Stomach (tissue), 9 donors: ENCODE measurements around the gene CECR2. TPM values are rescaled to one million over a fixed set of nuclear protein-coding genes. Genes with fewer than 3 reads are reported as not detected.

Source experiments
- DNase-seq, 2 donors: peaks; one replicate each; pipeline versions ENCODE4 v3.0.0 to v3.0.0-alpha.2; 2013 to 2019
- H3K27ac ChIP-seq, 5 donors: fragments of 200-600 bp in 4 of 5; sonication (generic) in 4 of 5; one replicate each; pipeline ENCODE4 v1.5.1; 2013 to 2019; ENCODE audit warnings: mild to moderate bottlenecking in 1 of 5, moderate library complexity in 1 of 5
- H3K27me3 ChIP-seq, 3 donors: fragments of 200-600 bp; sonication (generic); one replicate each; pipeline ENCODE4 v1.5.1; 2017 to 2019; ENCODE audit warnings: mixed run types in 1 of 3
- H3K36me3 ChIP-seq, 4 donors: fragments of 200-600 bp; sonication (generic); 1 replicate in 3 of 4; 2 replicates in 1 of 4; pipeline ENCODE4 v1.5.1; 2016 to 2019
- H3K4me1 ChIP-seq, 4 donors: fragments of 200-600 bp; sonication (generic); one replicate each; pipeline ENCODE4 v1.5.1; 2016 to 2019
- H3K4me3 ChIP-seq, 4 donors: fragments of 200-600 bp; sonication (generic) in 3 of 4; one replicate each; pipeline ENCODE4 v1.5.1; 2016 to 2019; ENCODE audit warnings: mild to moderate bottlenecking in 1 of 4
- H3K9me3 ChIP-seq, 4 donors: fragments of 200-600 bp; sonication (generic); one replicate each; pipeline ENCODE4 v1.5.1; 2016 to 2019
- EP300 ChIP-seq: sonication (generic); formaldehyde crosslinking; IDR thresholded peaks from one replicate; pipeline ENCODE4 v1.6.1; 2017; ENCODE audit warnings: antibody characterized with exemption
- POLR2A ChIP-seq, 4 donors: fragments of 450-650 bp; IDR thresholded peaks; one replicate each; pipeline ENCODE4 v1.6.1; 2016; ENCODE audit warnings: antibody characterized with exemption in 4 of 4, control low read depth in 2 of 4, mild to moderate bottlenecking in 1 of 4, moderate library complexity in 1 of 4
- POLR2AphosphoS5 ChIP-seq, 3 donors: sonication (generic); formaldehyde crosslinking; IDR thresholded peaks; one replicate each; pipeline ENCODE4 v1.6.1; 2016; ENCODE audit warnings: antibody characterized with exemption in 3 of 3
- WGBS, 5 donors: extraction: QIAGEN DNeasy Blood & Tissue Kit in 3 of 5; methylation state at CpG; one replicate each; pipeline versions ENCODE4 v1.1.5 to v1.1.7; 2013 to 2018; 5-methylcytosine and 5-hydroxymethylcytosine counted together
- intact Hi-C: fragments of 100-400 bp; cut with DNase I; formaldehyde crosslinking; loops from one replicate; pipeline ENCODE4 v1.15.1; 2023; ENCODE audit warnings: low total_unique reads
- polyA plus RNA-seq, 3 donors: library from polyadenylated mRNA; stranded (reverse); fragments of 200-250 nt; gene quantifications; one replicate each; pipeline ENCODE4 v1.2.3, GENCODE V29; 2013
- total RNA-seq, 5 donors: library from RNA; depleted of rRNA; stranded (reverse); fragments of >200 nt; gene quantifications; one replicate each; pipeline versions ENCODE4 v1.1.0 to v1.2.3, GENCODE V29; 2014 to 2016
- TF ChIP-seq, protein P1 (sequence below), 7 experiments: fragments of 450-650 bp in 4 of 7; fragments of 200-600 bp in 3 of 7; sonication (generic) in 3 of 7; IDR thresholded peaks; one replicate each; pipeline ENCODE4 v1.5.1; 2016 to 2019; ENCODE audit warnings: antibody characterized with exemption in 7 of 7, control low read depth in 2 of 7, mild to moderate bottlenecking in 1 of 7
- donor health status: healthy with polysubstance abuse.
- donor health status: Bipolar disorder and iron deficiency.
- donor health status: healthy.

CECR2 gene
- total and polyA plus RNA-seq, 8 donors: 0.13 to 3.1 (median 0.44) TPM; not detected in 1

DNA sequence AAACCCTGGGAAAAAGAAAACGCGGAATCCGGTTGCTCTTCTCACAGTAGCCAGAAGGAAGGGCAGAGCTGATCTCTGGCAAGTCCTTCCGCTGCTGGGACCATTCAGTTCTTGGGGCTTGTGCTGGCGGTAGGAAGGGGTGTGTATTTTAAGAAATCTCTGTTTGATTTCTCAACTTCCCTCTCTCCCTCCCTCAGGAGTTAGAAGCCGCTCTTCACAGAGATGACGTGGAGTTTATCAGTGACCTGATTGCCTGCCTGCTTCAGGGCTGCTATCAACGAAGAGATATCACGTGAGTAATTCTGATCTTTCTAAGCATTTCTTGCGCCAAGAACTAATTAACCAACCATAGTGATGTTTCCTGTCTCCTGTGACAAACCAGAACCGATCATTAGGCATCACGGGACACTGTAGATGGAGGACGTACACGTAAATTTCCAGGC, 108.2 kb downstream of the CECR2 start:
- DNase-seq: peak in 1 of 2 donors; percentile 38
- intact Hi-C loops: no loop called here
- TF ChIP-seq EP300 (no peak), POLR2A (IDR thresholded peaks at IDR 0.05) (no peak), POLR2AphosphoS5 (IDR thresholded peaks at IDR 0.05) (peak in 1 of 3 donors; percentile 6)
- TF ChIP-seq, protein P1, sequence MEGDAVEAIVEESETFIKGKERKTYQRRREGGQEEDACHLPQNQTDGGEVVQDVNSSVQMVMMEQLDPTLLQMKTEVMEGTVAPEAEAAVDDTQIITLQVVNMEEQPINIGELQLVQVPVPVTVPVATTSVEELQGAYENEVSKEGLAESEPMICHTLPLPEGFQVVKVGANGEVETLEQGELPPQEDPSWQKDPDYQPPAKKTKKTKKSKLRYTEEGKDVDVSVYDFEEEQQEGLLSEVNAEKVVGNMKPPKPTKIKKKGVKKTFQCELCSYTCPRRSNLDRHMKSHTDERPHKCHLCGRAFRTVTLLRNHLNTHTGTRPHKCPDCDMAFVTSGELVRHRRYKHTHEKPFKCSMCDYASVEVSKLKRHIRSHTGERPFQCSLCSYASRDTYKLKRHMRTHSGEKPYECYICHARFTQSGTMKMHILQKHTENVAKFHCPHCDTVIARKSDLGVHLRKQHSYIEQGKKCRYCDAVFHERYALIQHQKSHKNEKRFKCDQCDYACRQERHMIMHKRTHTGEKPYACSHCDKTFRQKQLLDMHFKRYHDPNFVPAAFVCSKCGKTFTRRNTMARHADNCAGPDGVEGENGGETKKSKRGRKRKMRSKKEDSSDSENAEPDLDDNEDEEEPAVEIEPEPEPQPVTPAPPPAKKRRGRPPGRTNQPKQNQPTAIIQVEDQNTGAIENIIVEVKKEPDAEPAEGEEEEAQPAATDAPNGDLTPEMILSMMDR (IDR thresholded peaks at IDR 0.05): no peak
- no peaks in the 10 kb centered on the region for H3K9me3 ChIP-seq
- H3K4me3 ChIP-seq: peak overlapping the region in 1 of 4 donors; percentile 1
- no peaks in the 10 kb centered on the region for H3K36me3 ChIP-seq
- peaks cover 0 to 41% (median 5%) of the 10 kb centered on the region in 3 donors for H3K27me3 ChIP-seq
- H3K4me1 ChIP-seq: peaks cover 0 to 10% (median 0%) of the 10 kb centered on the region in 4 donors
- WGBS, 5 donors: 17 to 36% (median 25%) methylated on average over 14 of the region's 14 CpGs
- H3K27ac ChIP-seq: peak overlapping the region in 1 of 5 donors; percentile 13

DNA sequence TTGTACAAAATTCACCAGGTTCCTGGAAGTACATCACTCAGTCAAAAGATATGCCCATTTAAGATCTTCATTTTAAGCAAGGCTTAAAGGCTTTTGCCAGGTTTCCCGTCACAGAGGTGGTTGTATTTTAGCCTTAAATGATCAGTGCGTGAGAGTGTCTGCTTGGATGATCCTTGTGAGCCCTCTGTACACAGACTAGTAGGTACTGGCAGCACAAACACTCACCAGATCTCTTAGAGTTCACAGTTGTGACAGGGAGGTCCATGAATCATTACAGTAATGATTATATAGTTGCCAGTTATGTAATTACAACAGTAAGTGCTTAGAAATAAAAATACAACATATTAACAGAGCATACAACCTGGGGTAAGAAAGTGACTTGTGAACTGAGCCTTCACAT, 109.9 kb downstream of the CECR2 start:
- TF ChIP-seq POLR2A (IDR thresholded peaks at IDR 0.05): no peak
- TF ChIP-seq POLR2AphosphoS5 (IDR thresholded peaks at IDR 0.05): no peak
- TF ChIP-seq, protein P1 (IDR thresholded peaks at IDR 0.05): no peak
- no peak for TF ChIP-seq EP300
- H3K27ac ChIP-seq: no peak overlapping the region
- peak in 1 of 2 donors; percentile 17 for DNase-seq
- no peaks in the 10 kb centered on the region for H3K9me3 ChIP-seq
- H3K4me1 ChIP-seq: peaks cover 0 to 10% (median 0%) of the 10 kb centered on the region in 4 donors
- H3K4me3 ChIP-seq: no peak overlapping the region
- no peaks in the 10 kb centered on the region for H3K36me3 ChIP-seq
- H3K27me3 ChIP-seq: peaks cover 0 to 36% (median 0%) of the 10 kb centered on the region in 3 donors
- intact Hi-C loops: no loop called here
- 60 to 68% (median 64%) methylated on average over 2 of the region's 2 CpGs for WGBS, 5 donors

DNA sequence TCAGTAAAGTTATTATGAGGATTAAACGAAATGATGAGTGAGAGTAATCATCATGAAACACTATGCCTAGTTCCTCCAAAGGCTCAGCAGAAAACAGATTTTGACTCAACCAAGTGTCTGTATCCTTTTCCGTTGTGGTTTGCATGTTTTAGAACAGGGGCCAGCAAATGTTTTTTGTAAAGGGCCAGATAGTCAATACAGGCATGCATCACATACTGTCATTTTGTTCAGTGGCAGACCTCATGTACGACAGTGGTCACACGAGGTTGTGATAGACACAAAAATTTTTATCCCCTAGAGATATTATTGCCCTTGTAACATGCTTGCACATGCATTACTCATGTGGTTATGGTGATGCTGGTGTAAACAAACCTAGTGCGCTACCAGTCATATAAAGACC, 112.2 kb downstream of the CECR2 start:
- Histone ChIP-seq H3K9me3 (no peaks in the 10 kb centered on the region), H3K36me3 (no peaks in the 10 kb centered on the region), H3K27ac (no peak overlapping the region), H3K4me1 (peaks cover 0 to 9% (median 0%) of the 10 kb centered on the region in 4 donors), H3K27me3 (peaks cover 0 to 15% (median 0%) of the 10 kb centered on the region in 3 donors), H3K4me3 (no peak overlapping the region)
- TF ChIP-seq POLR2A (IDR thresholded peaks at IDR 0.05) (no peak), EP300 (no peak), POLR2AphosphoS5 (IDR thresholded peaks at IDR 0.05) (no peak)
- TF ChIP-seq, protein P1 (IDR thresholded peaks at IDR 0.05): no peak
- intact Hi-C loops: no loop called here
- DNase-seq: no peak
- WGBS, 5 donors: 78 to 92% (median 89%) methylated on average over 5 of the region's 5 CpGs

DNA sequence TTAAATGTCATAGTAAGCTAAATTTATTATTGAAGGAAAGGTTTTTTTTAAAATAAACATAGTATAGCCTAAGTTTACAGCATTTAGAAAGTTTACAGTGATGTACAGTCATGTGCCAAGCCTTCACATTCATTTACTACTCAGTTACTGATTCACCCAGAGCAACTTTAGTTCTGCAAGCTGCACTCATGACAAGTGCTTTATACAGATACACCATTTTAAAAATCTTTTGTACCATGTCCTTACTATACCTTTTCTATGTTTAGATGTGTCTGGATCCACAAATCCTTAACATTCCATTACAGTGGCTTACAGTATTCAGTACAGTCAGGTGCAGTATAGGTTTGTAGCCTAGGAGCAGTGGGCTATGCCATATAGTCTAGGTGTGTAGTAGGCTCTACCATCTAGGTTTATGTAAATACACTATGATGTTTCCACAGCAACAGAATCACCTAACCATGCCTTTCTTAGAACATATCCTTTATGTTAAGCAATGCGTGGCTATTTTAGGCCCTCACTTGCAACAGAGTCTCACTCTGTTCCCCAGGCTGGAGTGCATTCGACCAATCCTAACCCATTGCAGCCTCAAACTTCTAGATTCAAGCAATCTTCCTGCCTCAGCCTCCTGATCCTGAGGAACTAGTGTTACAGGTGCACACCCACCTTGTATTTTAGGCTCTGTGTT, 114.6 kb downstream of the CECR2 start:
- H3K27ac ChIP-seq: no peak overlapping the region
- no peak overlapping the region for H3K4me3 ChIP-seq
- no peaks in the 10 kb centered on the region for H3K4me1 ChIP-seq
- H3K36me3 ChIP-seq: no peaks in the 10 kb centered on the region
- TF ChIP-seq POLR2AphosphoS5 (IDR thresholded peaks at IDR 0.05) (no peak), POLR2A (IDR thresholded peaks at IDR 0.05) (no peak), EP300 (no peak)
- TF ChIP-seq, protein P1 (IDR thresholded peaks at IDR 0.05): no peak
- H3K27me3 ChIP-seq: peaks cover 0 to 15% (median 0%) of the 10 kb centered on the region in 3 donors
- no peaks in the 10 kb centered on the region for H3K9me3 ChIP-seq
- WGBS, 5 donors: 56 to 67% (median 61%) methylated on average over 2 of the region's 2 CpGs
- peak in 1 of 2 donors; percentile 13 for DNase-seq
- intact Hi-C loops: no loop called here
